ENCODE measurements around the gene TYW1.
"Not testable (repeated sequence)": the region's sequence is repeated elsewhere in the genome, so short reads cannot be mapped to it uniquely, and the experiment has no call there.

- TF ChIP-seq, protein P1, sequence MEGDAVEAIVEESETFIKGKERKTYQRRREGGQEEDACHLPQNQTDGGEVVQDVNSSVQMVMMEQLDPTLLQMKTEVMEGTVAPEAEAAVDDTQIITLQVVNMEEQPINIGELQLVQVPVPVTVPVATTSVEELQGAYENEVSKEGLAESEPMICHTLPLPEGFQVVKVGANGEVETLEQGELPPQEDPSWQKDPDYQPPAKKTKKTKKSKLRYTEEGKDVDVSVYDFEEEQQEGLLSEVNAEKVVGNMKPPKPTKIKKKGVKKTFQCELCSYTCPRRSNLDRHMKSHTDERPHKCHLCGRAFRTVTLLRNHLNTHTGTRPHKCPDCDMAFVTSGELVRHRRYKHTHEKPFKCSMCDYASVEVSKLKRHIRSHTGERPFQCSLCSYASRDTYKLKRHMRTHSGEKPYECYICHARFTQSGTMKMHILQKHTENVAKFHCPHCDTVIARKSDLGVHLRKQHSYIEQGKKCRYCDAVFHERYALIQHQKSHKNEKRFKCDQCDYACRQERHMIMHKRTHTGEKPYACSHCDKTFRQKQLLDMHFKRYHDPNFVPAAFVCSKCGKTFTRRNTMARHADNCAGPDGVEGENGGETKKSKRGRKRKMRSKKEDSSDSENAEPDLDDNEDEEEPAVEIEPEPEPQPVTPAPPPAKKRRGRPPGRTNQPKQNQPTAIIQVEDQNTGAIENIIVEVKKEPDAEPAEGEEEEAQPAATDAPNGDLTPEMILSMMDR (IDR thresholded peaks at IDR 0.05), result not testable (repeated sequence)
- TF ChIP-seq POLR2A (IDR thresholded peaks at IDR 0.05), result not testable (repeated sequence)
Observed at GRCh38 chr7:67104937-67105336, 108.3 kb downstream of the TYW1 start.

All from adrenal gland (tissue), 5 donors.